ENCODE measurements around the gene KRTAP12-3.

DNA sequence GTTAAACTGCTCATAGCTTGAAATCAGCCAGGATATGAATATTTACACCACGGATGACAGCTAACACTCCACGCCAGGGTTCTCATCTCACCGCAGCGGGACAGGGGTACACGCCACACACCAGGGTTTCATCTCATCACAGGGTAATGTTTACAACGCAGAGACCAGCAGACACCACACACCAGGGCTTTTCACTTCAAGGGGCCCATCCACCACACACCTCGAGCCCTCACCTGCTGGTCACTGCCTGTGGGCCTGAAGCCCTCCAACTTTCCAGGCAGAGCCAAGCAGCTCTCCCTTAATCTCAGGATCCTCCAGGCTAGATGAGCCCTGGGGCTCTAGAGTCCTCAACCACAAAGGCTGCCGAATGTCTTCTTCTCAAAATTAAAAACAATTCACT lies 37.9 kb downstream of the KRTAP12-3 start:
- TF ChIP-seq CTCF (IDR thresholded peaks at IDR 0.05) (no peak), POLR2A (IDR thresholded peaks at IDR 0.05) (no peak)

Measured in testis (tissue), 2 donors.